ENCODE results near the gene ATXN3L. TPM values are rescaled to one million over a fixed set of nuclear protein-coding genes. Genes with fewer than 3 reads are reported as not detected.

The ATXN3L gene
- total RNA-seq, 4 donors from 2014 or later: not detected

GRCh38 chrX:13341491-13342101 is 21.7 kb upstream of the ATXN3L start:
- DNase-seq (ENCODE audit: low spot score in 2 of 2): no peak
- Histone ChIP-seq H3K4me3 (no peak overlapping the region), H3K4me1 (peaks cover 2% of the 10 kb centered on the region), H3K9me3 (no peaks in the 10 kb centered on the region), H3K27ac (no peak overlapping the region), H3K27me3 (no peaks in the 10 kb centered on the region), H3K36me3 (no peaks in the 10 kb centered on the region)
- TF ChIP-seq EP300 (IDR thresholded peaks at IDR 0.05): no peak
- 82% methylated on average over 3 of the region's 3 CpGs for WGBS

DNA sequence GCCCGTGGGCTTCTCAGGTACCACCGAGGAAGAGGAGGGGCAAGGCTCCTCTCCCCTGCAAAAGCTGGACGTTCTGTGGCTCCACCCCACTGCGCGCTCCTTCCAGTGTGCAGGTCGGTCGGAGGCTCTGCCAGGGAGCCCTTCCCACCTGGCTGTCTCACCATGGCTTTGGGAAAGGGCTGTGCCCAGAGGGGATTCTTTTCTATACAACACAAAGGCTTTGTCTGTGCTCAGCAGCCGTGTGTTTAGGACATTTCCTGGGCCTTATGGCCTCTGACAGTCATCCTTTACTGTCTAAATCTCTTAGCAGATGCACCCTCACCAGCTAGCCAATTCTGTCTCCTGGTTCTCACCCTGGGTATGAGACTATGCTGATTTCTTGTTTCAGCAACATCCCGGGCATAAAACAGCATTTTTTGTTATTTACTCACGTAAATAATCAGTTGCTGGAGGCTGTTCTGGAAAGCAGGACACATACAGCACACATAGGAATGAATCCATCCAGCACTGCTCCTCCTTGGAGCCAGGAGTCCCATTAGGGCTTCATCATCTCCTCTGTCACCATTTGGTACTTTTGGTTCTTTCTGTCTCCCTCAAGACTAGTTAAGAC is 20.4 kb upstream of the ATXN3L start:
- whole genome bisulfite sequencing: 51% methylated on average over 10 of the region's 10 CpGs
- Histone ChIP-seq H3K27ac (no peak overlapping the region), H3K4me3 (no peak overlapping the region), H3K27me3 (no peaks in the 10 kb centered on the region), H3K36me3 (no peaks in the 10 kb centered on the region), H3K4me1 (peaks cover 2% of the 10 kb centered on the region), H3K9me3 (no peaks in the 10 kb centered on the region)
- TF ChIP-seq POLR2AphosphoS5 (IDR thresholded peaks at IDR 0.05) (no peak), EP300 (IDR thresholded peaks at IDR 0.05) (no peak), CTCF (IDR thresholded peaks at IDR 0.05) (no peak), POLR2A (IDR thresholded peaks at IDR 0.05) (no peak)
- DNase-seq (ENCODE audit: low spot score in 2 of 2): no peak

GRCh38 chrX:13339607-13340006 is 19.8 kb upstream of the ATXN3L start:
- WGBS: 45% methylated on average over 3 of the region's 3 CpGs
- no peak overlapping the region for H3K27ac ChIP-seq
- DNase-seq (ENCODE audit: low spot score in 2 of 2): no peak

GRCh38 chrX:13338996-13339515 is 19.2 kb upstream of the ATXN3L start:
- WGBS: 55% methylated on average over 3 of the region's 3 CpGs
- Histone ChIP-seq H3K4me1 (peaks cover 2% of the 10 kb centered on the region), H3K36me3 (no peaks in the 10 kb centered on the region), H3K4me3 (no peak overlapping the region), H3K9me3 (no peaks in the 10 kb centered on the region), H3K27me3 (no peaks in the 10 kb centered on the region), H3K27ac (no peak overlapping the region)
- DNase-seq (ENCODE audit: low spot score in 2 of 2): no peak
- no peak for TF ChIP-seq CTCF (IDR thresholded peaks at IDR 0.05)
- no peak for TF ChIP-seq POLR2AphosphoS5 (IDR thresholded peaks at IDR 0.05)
- no peak for TF ChIP-seq EP300 (IDR thresholded peaks at IDR 0.05)
- TF ChIP-seq POLR2A (IDR thresholded peaks at IDR 0.05): no peak

More at GRCh38 chrX:13339607-13340006, 19.8 kb upstream of the ATXN3L start:
- H3K4me3 ChIP-seq: no peak overlapping the region
- no peaks in the 10 kb centered on the region for H3K9me3 ChIP-seq
- peaks cover 2% of the 10 kb centered on the region for H3K4me1 ChIP-seq
- no peaks in the 10 kb centered on the region for H3K36me3 ChIP-seq
- H3K27me3 ChIP-seq: no peaks in the 10 kb centered on the region
- TF ChIP-seq EP300 (IDR thresholded peaks at IDR 0.05) (no peak), CTCF (IDR thresholded peaks at IDR 0.05) (no peak), POLR2A (IDR thresholded peaks at IDR 0.05) (no peak), POLR2AphosphoS5 (IDR thresholded peaks at IDR 0.05) (no peak)

- TF ChIP-seq POLR2AphosphoS5 (IDR thresholded peaks at IDR 0.05) (no peak), CTCF (IDR thresholded peaks at IDR 0.05) (no peak), EP300 (IDR thresholded peaks at IDR 0.05) (no peak), POLR2A (IDR thresholded peaks at IDR 0.05) (no peak)
- 88% methylated on average over 6 of the region's 6 CpGs for WGBS
- H3K27ac ChIP-seq: no peak overlapping the region
These were observed 14.6 kb upstream of the ATXN3L start for GRCh38 chrX:13334491-13334890.

More at GRCh38 chrX:13334491-13334890, 14.6 kb upstream of the ATXN3L start:
- H3K4me3 ChIP-seq: no peak overlapping the region
- no peak for DNase-seq (ENCODE audit: low spot score in 2 of 2)
- no peaks in the 10 kb centered on the region for H3K9me3 ChIP-seq
- H3K27me3 ChIP-seq: no peaks in the 10 kb centered on the region
- H3K36me3 ChIP-seq: no peaks in the 10 kb centered on the region
- no peaks in the 10 kb centered on the region for H3K4me1 ChIP-seq

All from suprapubic skin (tissue), 4 donors.